ENCODE measurements around the gene CLEC19A.

CLEC19A gene
- total RNA-seq = 0 to 0.62 (median 0) reads per million in 4 experiments

- no peak for DNase-seq
Measured at GRCh38 chr16:19285431-19285830, at the start of gene CLEC19A. CLEC19A (plus strand) TSS chr16:19285731; CDS start chr16:19285852, 121 bp downstream.

DNA sequence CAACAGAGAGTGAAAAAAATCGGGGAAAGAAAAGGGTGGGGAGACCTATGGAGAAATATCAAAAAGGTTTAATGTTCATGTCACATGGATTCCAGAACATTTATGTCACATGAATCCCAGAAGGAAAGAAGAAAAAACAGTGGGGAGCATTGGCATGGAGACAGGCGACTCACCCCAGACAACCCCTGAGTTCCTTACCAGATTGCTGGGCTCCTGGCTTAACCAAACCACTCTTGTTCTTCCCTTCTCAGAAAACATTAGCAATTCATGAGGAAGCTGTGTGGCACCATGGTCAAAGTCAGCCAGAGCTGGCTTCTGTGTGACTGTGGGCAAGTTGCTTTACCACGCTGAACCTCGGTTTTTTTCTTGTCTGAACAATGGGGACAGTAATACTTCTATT lies 49.6 kb upstream of the CLEC19A start:
- DNase-seq = no peak

GRCh38 chr16:19236561-19237209 lies 48.8 kb upstream of the CLEC19A start:
- no peak for DNase-seq

GRCh38 chr16:19238406-19238805 lies 47.1 kb upstream of the CLEC19A start:
- DNase-seq = no peak

DNA sequence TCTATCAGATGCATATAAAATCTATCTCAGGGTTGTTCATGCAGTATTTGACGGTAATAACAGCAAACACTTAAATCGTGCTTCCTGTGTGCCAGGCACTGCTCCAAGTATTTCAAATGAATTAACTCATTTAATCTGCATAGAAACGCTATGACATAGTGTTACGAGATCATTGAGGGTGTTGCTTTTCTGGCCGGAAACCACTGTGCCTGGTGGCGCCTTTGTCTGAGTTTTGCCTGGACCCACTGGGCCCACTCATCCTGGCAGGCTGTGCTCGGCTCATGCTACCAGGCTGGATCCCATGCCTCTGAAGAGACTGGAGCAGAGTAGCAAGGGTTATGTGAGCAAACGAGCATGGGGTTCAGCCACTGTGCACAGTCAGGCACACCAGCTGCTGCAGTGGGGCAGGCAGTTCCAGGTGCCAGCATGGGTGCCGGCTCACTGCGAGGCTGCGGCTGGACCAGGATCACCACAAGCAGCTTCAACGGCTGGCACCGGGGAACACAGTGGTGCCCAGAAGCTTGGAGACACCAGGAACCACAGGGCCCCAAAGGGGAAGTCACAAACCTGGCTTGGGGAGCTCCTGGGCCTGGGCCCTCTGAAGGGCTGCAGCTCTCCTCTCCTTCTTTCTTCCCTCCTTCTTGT lies 45.9 kb upstream of the CLEC19A start:
- no peak for DNase-seq

GRCh38 chr16:19240494-19240893 lies 45.0 kb upstream of the CLEC19A start:
- no peak for DNase-seq

- no peak for DNase-seq
Measured at GRCh38 chr16:19241512-19241911, 44.0 kb upstream of the CLEC19A start.

- DNase-seq = no peak
Measured at GRCh38 chr16:19242186-19242585, 43.3 kb upstream of the CLEC19A start.

- no peak for DNase-seq
Measured at GRCh38 chr16:19242987-19243575, 42.5 kb upstream of the CLEC19A start.

GRCh38 chr16:19245326-19245925 lies 40.1 kb upstream of the CLEC19A start:
- no peak for DNase-seq

- DNase-seq = no peak
Measured at GRCh38 chr16:19252904-19253303, 32.6 kb upstream of the CLEC19A start.

GRCh38 chr16:19254611-19255010 lies 30.9 kb upstream of the CLEC19A start:
- DNase-seq = no peak

DNA sequence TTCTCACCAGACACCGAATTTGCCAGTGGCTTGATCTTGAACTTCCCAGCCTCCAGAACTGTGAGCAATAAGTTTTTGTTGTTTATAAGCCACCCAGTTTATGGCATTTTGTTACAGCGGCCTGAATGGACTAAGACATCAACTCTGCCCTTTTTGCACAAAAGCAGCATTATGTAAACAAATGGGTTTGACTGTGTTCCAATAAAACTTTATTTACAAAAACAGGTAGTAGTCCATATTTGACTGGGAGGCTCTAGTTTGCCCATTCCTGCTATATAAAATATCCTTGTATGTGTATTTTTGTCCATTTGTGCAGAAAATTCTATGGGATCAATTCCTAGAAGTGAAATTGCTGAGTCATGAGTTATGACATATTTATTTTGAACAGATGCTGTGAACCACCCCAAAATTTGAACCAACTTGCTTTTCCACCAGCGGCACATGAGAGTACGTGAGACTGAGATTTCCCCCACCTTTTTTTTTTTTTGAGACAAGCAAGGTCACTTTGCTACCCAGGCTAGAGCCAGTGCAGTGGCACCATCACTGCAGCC lies 21.3 kb upstream of the CLEC19A start:
- DNase-seq = no peak

DNA sequence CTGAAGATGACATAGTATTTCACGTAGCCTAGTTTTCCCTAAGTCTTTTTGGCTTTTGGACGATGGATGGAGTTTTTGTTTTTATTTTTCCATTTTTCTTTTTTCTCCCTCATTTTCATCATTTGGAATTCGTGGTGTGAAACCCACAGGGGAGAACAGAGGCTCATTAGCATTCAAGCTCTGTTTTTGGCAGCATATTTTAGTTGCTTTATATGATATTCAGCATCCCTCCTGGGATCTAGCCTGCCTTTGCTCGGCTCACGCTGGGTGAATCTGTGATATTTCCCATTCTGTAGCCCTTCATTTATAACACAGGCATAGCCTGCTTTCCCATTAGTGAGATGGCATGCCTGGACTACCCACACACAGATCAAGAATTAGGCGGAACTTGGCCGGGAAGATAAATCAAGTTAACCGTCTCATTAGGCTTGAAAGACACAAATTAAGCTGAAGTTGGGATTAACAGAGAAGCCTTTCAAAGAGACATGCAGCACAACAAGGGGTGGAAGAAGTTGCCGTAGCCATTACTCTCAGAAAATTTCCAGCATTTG lies 20.1 kb upstream of the CLEC19A start:
- DNase-seq = no peak

GRCh38 chr16:19266774-19267173 lies 18.8 kb upstream of the CLEC19A start:
- no peak for DNase-seq

GRCh38 chr16:19269098-19269497 lies 16.4 kb upstream of the CLEC19A start:
- DNase-seq = no peak

DNA sequence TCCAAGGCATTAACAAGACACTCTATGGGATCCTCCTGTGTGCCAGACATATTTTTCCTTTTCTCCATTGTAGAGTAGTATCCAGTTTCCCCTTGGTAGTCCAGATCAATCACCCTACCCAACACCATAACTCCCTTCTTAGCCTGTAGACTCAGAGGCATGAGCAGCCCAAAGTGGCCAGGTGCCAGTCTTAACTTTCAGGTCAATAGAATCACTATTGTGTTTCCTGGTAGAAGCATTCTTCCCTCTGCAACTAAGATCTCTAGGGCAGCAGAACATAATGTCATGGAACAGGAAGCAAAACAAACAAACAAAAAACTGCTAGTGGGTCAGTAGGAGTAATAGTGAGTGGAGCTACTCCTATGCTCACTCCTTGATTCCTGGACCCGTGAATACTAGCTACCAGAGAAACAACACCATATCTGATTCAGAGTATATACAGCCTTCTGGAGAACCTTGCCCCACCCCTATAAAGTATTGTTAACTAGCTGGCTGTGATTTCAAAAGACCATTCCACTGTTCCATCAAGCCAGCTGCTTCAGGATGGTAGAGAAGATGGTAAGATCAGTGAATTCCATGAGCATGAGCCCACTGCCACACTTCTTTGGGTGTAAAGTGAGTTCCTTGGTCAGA lies 11.2 kb upstream of the CLEC19A start:
- DNase-seq = no peak

DNA sequence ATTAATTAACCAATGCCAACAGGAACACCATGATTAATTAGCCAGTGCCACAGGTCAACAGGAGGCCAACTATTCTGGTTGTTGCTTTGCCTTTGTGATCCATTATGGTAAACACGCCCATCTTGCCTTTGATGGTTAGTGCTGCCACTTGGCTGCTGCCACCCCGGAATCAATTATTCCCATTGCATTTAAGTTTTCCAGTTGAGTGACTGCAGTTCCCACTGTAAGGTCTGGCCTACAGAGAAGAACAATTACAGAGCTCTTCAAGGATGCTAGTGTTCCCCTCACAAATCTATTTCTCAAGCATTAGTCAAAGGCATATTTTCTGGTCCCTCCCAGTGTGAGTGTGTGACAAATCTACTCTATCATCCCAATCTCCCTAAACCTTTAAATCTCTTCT lies 7.1 kb upstream of the CLEC19A start:
- no peak for DNase-seq

- DNase-seq = no peak
Measured at GRCh38 chr16:19281246-19281645, 4.3 kb upstream of the CLEC19A start.

GRCh38 chr16:19282101-19282500 lies 3.4 kb upstream of the CLEC19A start:
- no peak for DNase-seq

DNA sequence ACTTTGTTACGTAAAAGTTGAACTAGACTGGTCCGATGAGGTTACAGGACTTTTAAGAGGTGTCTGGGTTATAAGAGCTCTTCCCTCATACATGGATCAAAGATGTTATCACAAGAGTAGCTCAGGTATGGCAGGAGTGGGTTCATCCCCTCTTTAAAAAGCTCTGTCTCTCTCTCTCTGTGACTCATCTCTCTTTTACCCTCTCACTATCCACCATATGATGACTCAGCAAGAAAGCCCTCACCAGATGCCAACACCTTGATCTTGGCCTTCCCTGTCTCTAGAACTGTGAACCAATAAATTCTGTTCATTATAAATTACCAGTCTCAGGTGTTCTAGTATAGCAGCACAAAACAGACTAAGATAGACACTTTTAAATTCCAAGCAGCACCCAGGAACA lies 1.9 kb upstream of the CLEC19A start:
- DNase-seq = no peak

DNA sequence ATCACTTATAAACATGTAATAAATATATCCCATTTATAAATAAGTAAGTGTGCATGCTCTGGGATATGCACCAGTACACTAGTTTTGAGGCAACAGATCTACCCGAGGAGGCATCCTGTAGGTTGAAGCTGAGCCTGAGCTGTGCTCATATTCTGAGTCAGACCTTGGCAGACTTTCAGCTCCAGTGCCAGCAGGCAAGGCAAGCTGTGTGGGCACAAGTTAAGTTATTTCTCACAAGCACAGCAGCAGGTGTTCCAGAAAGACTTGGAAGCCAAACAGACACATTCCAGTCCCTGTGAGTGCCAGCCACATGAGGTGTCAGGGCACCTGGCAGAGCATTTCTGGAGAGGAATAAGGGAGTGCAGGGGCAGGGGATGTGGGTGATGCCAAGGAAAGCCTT lies 1.3 kb upstream of the CLEC19A start:
- no peak for DNase-seq

- no peak for DNase-seq
Measured at GRCh38 chr16:19286827-19287226, 1.3 kb downstream of the CLEC19A start.
